ENCODE results near the gene MCC. TPM values are rescaled to one million over a fixed set of nuclear protein-coding genes. Genes with fewer than 3 reads are reported as not detected.

MCC gene
- total and polyA plus RNA-seq, 4 donors = 9.0 to 47.3 (median 14.7) TPM

GRCh38 chr5:113156271-113156877 is 331.9 kb downstream of the MCC start:
- TF ChIP-seq GABPA (IDR thresholded peaks at IDR 0.05 in 1 of 2, conservative IDR thresholded peaks at IDR 0.05 in 1 of 2) (no peak), FOXA2 (IDR thresholded peaks at IDR 0.05) (no peak), TAF1 (conservative IDR thresholded peaks at IDR 0.05) (no peak), MAX (IDR thresholded peaks at IDR 0.05) (no peak), FOXA1 (IDR thresholded peaks at IDR 0.05) (no peak), JUND (IDR thresholded peaks at IDR 0.05) (no peak), CTCF (IDR thresholded peaks at IDR 0.05; ENCODE audit: low read depth, low read length, missing input control) (no peak), NR2F2 (IDR thresholded peaks at IDR 0.05) (no peak), REST (IDR thresholded peaks at IDR 0.05) (no peak), EGR1 (IDR thresholded peaks at IDR 0.05; ENCODE audit: low read depth in 2 of 2) (no peak), ZBTB33 (IDR thresholded peaks at IDR 0.05) (no peak), YY1 (IDR thresholded peaks at IDR 0.05) (no peak), ATF3 (IDR thresholded peaks at IDR 0.05) (no peak), HNF4G (IDR thresholded peaks at IDR 0.05) (no peak), RAD21 (IDR thresholded peaks at IDR 0.05) (no peak)
- Histone ChIP-seq H3K27me3 (ENCODE audit: control insufficient read depth in 4 of 4, insufficient read depth in 4 of 4, low read length in 3 of 4) (no peaks in the 10 kb centered on the region), H3K27ac (ENCODE audit: low read depth in 1 of 2, low read length in 2 of 2) (no peak overlapping the region), H3K9ac (ENCODE audit: low read depth in 1 of 2, low read length in 2 of 2) (no peak overlapping the region), H3K36me3 (ENCODE audit: control insufficient read depth in 4 of 4, insufficient read depth in 3 of 4, low read depth in 1 of 4, low read length in 3 of 4) (peaks cover 0 to 4% (median 0%) of the 10 kb centered on the region in 4 donors), H3K9me3 (ENCODE audit: control insufficient read depth in 4 of 4, low read length in 3 of 4) (no peaks in the 10 kb centered on the region), H3K4me3 (ENCODE audit: low read depth in 1 of 3, low read length in 3 of 3) (no peak overlapping the region), H3K4me1 (ENCODE audit: control insufficient read depth in 4 of 4, insufficient read depth in 4 of 4, low read length in 3 of 4) (no peaks in the 10 kb centered on the region)
- no peak for DNase-seq (ENCODE audit: low spot score)
- WGBS = 75% methylated on average over 5 of the region's 5 CpGs

All from liver (tissue), 9 donors.